ENCODE measurements around the gene IRAK1BP1. TPM values are rescaled to one million over a fixed set of nuclear protein-coding genes. Genes with fewer than 3 reads are reported as not detected.

Gene IRAK1BP1
- total and polyA plus RNA-seq, 9 of the 15 experiments (the other 6 are each of a cell fraction or from before 2014, with no cell fraction given), result 1.8 to 3.7 (median 2.1) TPM

- TF ChIP-seq, protein P1, sequence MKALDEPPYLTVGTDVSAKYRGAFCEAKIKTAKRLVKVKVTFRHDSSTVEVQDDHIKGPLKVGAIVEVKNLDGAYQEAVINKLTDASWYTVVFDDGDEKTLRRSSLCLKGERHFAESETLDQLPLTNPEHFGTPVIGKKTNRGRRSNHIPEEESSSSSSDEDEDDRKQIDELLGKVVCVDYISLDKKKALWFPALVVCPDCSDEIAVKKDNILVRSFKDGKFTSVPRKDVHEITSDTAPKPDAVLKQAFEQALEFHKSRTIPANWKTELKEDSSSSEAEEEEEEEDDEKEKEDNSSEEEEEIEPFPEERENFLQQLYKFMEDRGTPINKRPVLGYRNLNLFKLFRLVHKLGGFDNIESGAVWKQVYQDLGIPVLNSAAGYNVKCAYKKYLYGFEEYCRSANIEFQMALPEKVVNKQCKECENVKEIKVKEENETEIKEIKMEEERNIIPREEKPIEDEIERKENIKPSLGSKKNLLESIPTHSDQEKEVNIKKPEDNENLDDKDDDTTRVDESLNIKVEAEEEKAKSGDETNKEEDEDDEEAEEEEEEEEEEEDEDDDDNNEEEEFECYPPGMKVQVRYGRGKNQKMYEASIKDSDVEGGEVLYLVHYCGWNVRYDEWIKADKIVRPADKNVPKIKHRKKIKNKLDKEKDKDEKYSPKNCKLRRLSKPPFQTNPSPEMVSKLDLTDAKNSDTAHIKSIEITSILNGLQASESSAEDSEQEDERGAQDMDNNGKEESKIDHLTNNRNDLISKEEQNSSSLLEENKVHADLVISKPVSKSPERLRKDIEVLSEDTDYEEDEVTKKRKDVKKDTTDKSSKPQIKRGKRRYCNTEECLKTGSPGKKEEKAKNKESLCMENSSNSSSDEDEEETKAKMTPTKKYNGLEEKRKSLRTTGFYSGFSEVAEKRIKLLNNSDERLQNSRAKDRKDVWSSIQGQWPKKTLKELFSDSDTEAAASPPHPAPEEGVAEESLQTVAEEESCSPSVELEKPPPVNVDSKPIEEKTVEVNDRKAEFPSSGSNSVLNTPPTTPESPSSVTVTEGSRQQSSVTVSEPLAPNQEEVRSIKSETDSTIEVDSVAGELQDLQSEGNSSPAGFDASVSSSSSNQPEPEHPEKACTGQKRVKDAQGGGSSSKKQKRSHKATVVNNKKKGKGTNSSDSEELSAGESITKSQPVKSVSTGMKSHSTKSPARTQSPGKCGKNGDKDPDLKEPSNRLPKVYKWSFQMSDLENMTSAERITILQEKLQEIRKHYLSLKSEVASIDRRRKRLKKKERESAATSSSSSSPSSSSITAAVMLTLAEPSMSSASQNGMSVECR (CRISPR knock-in tag; IDR thresholded peaks at IDR 0.05), result no peak
- TF ChIP-seq ZNF668 (CRISPR knock-in tag; IDR thresholded peaks at IDR 0.05) (no peak), ZNF780A (CRISPR knock-in tag; IDR thresholded peaks at IDR 0.05) (no peak), RUNX1 (IDR thresholded peaks at IDR 0.05; ENCODE audit: low read depth) (no peak), PTTG1 (tag; IDR thresholded peaks at IDR 0.05; ENCODE audit: low read depth) (no peak), DIDO1 (tag; IDR thresholded peaks at IDR 0.05; ENCODE audit: low read depth) (no peak), SMARCA5 (IDR thresholded peaks at IDR 0.05) (no peak), ETV6 (IDR thresholded peaks at IDR 0.05; ENCODE audit: borderline replicate concordance in 1 of 2, low read depth in 2 of 2, low read length in 1 of 2) (no peak), ETV6 (CRISPR knock-in tag; IDR thresholded peaks at IDR 0.05; ENCODE audit: borderline replicate concordance) (no peak), MED1 (CRISPR knock-in tag; IDR thresholded peaks at IDR 0.05; ENCODE audit: borderline replicate concordance) (no peak), GTF3C2 (IDR thresholded peaks at IDR 0.05; ENCODE audit: borderline replicate concordance, extremely low read depth, insufficient read length) (no peak), RBM25 (IDR thresholded peaks at IDR 0.05; ENCODE audit: low read depth, low read length, severe bottlenecking) (no peak), SRSF7 (optimal IDR thresholded peaks at IDR 0.05; ENCODE audit: low read depth, low read length) (no peak), CREB1 (IDR thresholded peaks at IDR 0.05) (peak; percentile 79), CREB1 (CRISPR knock-in tag; IDR thresholded peaks at IDR 0.05) (no peak), ZNF431 (CRISPR knock-in tag; IDR thresholded peaks at IDR 0.05) (no peak), FOSL1 (tag; conservative IDR thresholded peaks at IDR 0.05) (no peak), STAT6 (CRISPR knock-in tag; IDR thresholded peaks at IDR 0.05) (no peak), ZKSCAN1 (IDR thresholded peaks at IDR 0.05; ENCODE audit: low read depth, low read length) (no peak)
Observed at GRCh38 chr6:78867370-78868040, at the start of gene IRAK1BP1 (continued).

Data from K562 (cell line).